ENCODE data around the gene CFAP107.
"Not testable (repeated sequence)": the region's sequence is repeated elsewhere in the genome, so short reads cannot be mapped to it uniquely, and the experiment has no call there.

CFAP107 gene

GRCh38 chr1:12745992-12746323 lies at the start of gene CFAP107:
CFAP107 (plus strand) TSS chr1:12746200; CDS start chr1:12746431, 231 bp downstream.
- DNase-seq (ENCODE audit: low read depth): no peak

GRCh38 chr1:12696658-12697057 lies 49.3 kb upstream of the CFAP107 start:
- no peak for DNase-seq (ENCODE audit: low read depth)

- DNase-seq (ENCODE audit: low read depth): no peak
Measured at GRCh38 chr1:12697397-12697796, 48.6 kb upstream of the CFAP107 start.

- DNase-seq (ENCODE audit: low read depth): no peak
Measured at GRCh38 chr1:12703821-12704451, 42.1 kb upstream of the CFAP107 start.

GRCh38 chr1:12706061-12706460 lies 39.9 kb upstream of the CFAP107 start:
- no peak for DNase-seq (ENCODE audit: low read depth)

- DNase-seq (ENCODE audit: low read depth): no peak
Measured at GRCh38 chr1:12708396-12709090, 37.5 kb upstream of the CFAP107 start.

GRCh38 chr1:12709091-12709491 lies 36.9 kb upstream of the CFAP107 start:
- DNase-seq (ENCODE audit: low read depth): no peak

- no peak for DNase-seq (ENCODE audit: low read depth)
Measured at GRCh38 chr1:12709696-12710095, 36.3 kb upstream of the CFAP107 start.

- no peak for DNase-seq (ENCODE audit: low read depth)
Measured at GRCh38 chr1:12711536-12711935, 34.5 kb upstream of the CFAP107 start.

- DNase-seq (ENCODE audit: low read depth): no peak
Measured at GRCh38 chr1:12712076-12712475, 33.9 kb upstream of the CFAP107 start.

GRCh38 chr1:12712929-12713328 lies 33.1 kb upstream of the CFAP107 start:
- no peak for DNase-seq (ENCODE audit: low read depth)

- not testable (repeated sequence) for DNase-seq (ENCODE audit: low read depth)
Measured at GRCh38 chr1:12713651-12714050, 32.3 kb upstream of the CFAP107 start.

GRCh38 chr1:12714710-12715475 lies 31.1 kb upstream of the CFAP107 start:
- no peak for DNase-seq (ENCODE audit: low read depth)

GRCh38 chr1:12715896-12716437 lies 30.0 kb upstream of the CFAP107 start, which contains the start of gene AADACL3:
AADACL3 (plus strand) TSS chr1:12716110; CDS start chr1:12716177, 67 bp downstream.
- DNase-seq (ENCODE audit: low read depth): no peak

GRCh38 chr1:12717301-12717838 lies 28.6 kb upstream of the CFAP107 start:
- no peak for DNase-seq (ENCODE audit: low read depth)

GRCh38 chr1:12722626-12723025 lies 23.4 kb upstream of the CFAP107 start:
- DNase-seq (ENCODE audit: low read depth): no peak

- DNase-seq (ENCODE audit: low read depth): no peak
Measured at GRCh38 chr1:12728391-12728790, 17.6 kb upstream of the CFAP107 start.

- DNase-seq (ENCODE audit: low read depth): no peak
Measured at GRCh38 chr1:12730156-12730555, 15.8 kb upstream of the CFAP107 start.

GRCh38 chr1:12731084-12731483 lies 14.9 kb upstream of the CFAP107 start:
- DNase-seq (ENCODE audit: low read depth): not testable (repeated sequence)

GRCh38 chr1:12734651-12735050 lies 11.3 kb upstream of the CFAP107 start:
- no peak for DNase-seq (ENCODE audit: low read depth)

GRCh38 chr1:12738934-12739333 lies 7.1 kb upstream of the CFAP107 start:
- DNase-seq (ENCODE audit: low read depth): no peak

GRCh38 chr1:12739613-12740012 lies 6.4 kb upstream of the CFAP107 start:
- no peak for DNase-seq (ENCODE audit: low read depth)
